Urothelium cell line (cell line): Measurements from ENCODE around the gene DMD.
"Not testable (repeated sequence)": the region's sequence is repeated elsewhere in the genome, so short reads cannot be mapped to it uniquely, and the experiment has no call there.

ENCODE experiments used
- DNase-seq: peaks from one replicate; pipeline ENCODE4 v3.0.0; 2011; ENCODE audit warnings: low spot score, mixed read lengths
- FAIRE-seq: peaks from 2 replicates; lab custom pipeline; 2011; peaks lifted over from hg19 to GRCh38; lab: Jason Lieb, UNC

DMD gene

DNA sequence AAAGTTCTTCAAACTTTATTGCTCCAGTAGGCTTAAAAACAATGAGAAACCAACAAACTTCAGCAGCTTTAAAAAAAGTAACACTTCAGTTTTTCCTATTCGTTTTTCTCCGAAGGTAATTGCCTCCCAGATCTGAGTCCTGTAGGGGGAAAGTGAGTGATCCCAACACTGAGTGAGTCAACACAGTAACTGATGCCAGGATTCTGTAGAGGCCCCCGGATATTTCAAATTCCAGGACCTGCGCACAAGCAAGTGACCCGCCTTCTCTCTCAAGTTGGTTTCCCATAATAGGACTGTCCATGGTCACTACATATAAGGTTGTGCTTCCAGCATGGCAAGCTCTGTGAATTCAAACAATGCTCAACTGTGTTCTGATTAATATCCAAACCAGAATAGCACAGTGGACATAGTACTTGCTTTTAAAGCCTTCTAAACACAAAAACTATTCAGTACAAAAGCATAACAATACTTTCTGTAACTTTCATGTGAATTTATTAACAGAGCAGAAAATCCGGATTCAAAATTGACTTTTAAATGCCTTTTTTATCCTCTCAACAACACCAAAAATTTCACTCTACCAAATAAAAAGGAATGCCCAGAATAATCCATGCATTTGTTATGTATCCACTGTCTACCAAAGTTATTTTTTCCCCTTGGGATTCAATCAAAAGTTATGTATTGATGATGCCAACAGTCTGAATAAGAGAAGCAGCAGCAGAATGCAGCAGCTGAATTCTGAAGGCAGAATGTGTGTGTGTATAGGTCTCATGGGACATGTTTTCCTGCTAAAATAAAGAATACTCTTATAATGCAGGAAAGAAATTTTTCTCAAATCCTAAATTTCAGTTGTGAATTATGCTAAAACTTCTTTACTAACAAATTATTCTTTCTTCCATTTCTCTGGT is at the start of gene DMD:
Gene DMD, minus strand, starts transcription at position 194 of the 905 bp plus-strand sequence. CDS start 237 bp downstream, outside the sequence.
- no peak for DNase-seq
- no peak for FAIRE-seq

DNA sequence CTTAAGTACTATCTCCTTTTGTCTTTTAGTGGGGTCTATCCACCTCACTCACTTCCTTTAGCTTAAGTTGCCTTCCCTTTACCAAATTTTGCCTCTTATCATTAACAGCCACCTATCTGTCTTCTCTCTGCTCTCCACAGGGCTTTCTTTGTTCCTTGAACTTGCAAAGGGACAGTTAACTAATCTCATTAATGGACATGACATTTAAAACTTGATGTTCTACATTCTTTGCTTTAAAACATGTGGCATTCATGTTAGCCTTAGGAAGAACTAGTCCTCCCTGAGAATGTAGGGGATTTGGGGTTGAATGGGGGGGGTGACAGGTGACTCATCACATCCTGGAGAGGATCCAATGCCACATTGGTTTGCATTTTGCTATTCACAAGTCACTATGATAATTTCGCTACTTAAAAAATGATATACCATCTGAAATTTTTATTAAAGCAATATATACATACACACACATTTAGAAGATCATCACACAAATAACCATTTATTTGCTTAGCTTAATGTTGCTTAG is 41.0 kb upstream of the DMD start:
- no peak for FAIRE-seq
- DNase-seq: no peak

DNA sequence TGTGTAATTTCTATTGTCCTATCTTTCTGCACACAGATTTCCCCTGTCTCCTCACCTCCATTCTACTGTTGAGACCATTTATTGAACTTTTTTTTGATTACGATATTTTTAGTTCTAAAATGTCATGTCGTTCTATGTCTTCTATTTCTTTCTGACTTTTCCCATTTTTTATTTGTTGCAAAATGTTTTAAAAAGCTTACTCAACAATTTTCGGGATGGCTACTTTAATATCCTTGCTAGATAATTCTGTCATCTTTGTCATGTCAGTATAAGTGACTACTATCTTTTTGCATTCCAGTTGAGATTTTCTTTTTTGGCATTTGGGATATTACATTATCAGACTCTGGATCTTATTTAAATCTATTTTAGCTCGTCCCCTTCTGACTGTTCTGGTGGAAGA is 7.5 kb upstream of the DMD start:
- FAIRE-seq (no peak), DNase-seq (no peak)

DNA sequence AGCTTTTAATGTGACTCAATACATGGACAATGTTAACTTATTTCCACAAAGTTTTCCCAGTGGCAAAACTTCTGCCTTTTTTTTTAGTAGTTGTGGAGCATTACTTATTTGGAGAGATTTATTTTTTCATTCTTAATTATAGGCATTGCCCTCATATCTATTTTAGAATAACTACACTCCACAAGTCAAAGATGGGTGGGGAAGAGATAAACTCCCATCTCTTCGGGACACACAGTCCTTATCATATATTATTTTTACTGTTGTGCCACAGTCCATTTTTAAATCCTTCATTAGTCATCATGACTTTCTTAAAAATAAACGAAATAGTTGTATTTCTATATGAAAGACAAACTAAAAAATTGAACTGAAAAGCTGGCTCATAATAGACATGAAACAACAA is 1.2 kb downstream of the DMD start:
- FAIRE-seq (no peak), DNase-seq (no peak)

DNA sequence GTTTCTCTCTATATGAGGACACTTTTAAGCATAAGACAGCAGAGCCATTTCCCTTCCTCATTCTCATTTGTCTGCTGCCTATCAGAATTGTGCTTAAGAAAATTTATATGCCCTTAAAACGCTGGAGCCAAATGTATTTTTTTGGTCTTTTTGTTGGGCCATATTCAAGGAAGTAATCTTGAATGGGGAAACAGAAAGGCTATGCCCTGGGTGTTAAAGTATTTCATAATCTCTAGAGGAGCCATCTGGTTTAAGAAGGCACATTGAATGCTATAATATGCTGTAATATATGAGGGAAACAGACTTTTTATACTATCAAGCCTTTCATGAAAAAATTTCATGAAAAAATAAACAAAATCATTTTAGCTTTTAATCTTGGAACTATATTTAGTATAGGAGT is 4.3 kb downstream of the DMD start:
- FAIRE-seq: no peak
- DNase-seq: no peak

DNA sequence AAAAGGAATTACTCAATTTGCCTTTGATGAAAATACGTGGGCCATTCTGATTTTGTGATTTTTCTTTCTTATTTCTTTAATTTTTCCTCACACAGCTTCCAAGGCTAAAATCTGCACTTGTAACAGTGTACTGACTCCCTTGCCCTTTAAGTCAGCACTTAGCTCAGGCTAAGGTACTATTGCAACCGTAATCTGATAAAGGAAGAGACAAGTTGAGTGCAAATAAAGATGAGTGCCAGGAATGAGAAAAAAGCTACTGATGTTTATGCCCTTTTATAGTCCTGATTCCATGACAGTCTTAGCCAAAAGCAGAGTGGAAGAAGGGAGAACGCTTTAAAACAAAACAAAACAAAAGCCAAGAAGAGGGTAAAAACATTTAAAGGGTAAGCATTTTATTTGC is 6.0 kb downstream of the DMD start:
- DNase-seq: no peak
- FAIRE-seq: no peak

DNA sequence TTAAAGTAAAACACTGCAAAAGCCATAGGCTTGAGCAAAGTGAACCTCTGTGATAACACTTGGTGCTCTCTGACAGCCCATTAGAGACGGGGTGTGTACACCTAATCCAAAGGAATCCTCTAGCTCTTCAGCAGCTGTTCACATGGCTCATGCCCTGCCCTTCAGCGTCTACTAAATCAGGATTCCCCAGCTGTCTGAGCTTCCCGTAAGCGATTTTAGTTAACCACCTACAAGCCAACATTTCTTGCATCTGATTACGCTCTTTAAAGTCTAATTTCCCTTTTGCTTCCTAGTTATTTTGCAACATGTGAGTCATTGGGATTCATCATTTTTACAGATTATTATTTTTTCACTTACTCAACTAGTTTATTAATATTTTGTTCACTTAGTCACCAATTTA is 6.5 kb downstream of the DMD start:
- FAIRE-seq (no peak), DNase-seq (no peak)

DNA sequence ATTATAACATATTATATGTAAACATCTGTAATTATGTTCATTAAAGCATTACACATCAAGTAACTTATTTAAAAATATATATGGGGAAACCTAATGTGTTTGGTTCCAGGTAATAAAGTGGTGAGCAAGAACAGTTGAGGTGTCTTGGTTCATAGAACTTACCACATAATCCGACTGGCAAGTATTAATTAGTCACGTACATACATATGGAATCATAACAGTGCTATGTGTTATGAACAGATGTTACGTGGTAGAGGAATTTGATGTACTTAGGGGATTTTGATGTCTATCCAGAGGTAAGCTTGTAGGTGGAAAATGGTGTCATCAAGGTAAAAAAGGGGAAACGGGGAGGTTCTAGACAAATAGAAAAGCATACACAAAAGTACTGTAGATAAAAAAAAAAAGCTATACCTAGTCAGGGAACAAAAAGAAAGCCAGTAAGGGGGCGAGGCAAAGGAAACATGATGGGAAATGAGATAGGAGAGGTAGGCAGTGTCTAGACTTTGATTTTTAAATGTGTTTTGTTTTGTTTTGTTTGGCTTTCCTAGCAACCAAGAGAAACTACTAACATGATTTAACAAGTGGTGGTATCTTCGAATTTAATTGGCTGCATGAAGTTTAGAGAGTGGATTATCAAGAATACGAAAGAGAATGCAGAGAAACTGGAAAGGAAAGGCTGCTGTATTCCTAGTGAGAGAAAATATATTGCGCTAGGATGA is 12.6 kb downstream of the DMD start:
- no peak for FAIRE-seq
- no peak for DNase-seq

DNA sequence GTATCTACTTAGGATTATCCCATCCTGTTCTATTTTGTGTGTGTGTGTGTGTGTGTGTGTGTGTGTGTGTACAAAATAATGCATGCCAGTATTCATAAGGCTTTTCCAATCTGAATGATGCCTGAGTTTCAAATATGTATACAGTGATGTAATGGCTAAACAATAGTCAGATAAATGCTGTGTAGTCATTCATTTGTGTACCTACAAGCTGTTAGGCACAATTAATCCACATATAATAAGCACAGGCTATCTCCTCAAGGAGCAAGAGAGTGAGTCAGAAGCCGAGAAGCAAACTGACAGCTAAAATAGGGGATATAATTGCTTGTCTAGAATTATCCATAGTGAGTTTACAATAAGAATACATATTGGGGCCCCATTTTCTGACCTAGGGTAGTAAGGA is 15.7 kb downstream of the DMD start:
- DNase-seq: no peak
- FAIRE-seq: no peak

DNA sequence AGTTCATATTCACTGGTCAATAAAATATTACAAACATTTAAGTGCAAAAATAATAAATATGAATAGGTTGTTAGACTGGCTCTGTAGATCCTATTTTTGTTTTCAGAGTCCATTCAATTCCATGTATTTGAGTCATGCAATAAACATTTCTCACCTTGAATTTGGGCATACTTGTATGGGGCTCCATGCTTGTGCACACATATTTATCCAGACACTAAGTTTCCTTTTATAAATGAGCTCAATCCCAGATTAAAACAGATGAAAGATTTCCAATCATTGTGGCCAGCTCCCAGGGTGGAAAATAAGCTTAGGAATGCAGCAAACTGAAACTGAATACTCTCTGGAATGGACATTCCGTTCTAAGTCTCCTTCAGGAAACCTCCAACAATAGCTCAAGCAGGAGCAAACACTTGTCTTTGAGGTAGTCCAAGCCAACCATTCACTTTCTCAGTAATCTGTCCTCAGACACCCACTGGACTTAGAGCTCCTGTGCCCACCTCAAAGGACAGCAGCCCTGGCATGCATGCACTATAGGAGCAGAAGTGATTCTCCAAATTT is 16.4 kb downstream of the DMD start:
- no peak for FAIRE-seq
- DNase-seq: no peak

DNA sequence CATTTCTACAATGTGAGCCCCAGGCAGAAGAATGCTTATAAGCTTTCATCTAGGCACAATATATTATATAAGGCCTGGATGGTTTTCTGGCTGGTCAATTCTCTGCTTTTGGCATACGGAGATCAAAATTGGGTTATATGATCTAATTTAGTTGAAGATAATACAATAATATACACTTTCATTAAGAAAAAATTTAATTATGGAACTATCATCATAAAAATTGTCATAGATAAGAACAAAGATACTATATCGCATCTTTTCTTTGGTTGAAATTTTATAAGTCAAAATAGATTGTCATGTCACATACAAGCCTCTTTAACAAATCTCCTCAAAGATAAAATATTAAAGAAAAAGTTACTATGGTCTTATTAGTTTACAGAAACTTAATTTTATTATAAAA is 17.1 kb downstream of the DMD start:
- DNase-seq (no peak), FAIRE-seq (no peak)

DNA sequence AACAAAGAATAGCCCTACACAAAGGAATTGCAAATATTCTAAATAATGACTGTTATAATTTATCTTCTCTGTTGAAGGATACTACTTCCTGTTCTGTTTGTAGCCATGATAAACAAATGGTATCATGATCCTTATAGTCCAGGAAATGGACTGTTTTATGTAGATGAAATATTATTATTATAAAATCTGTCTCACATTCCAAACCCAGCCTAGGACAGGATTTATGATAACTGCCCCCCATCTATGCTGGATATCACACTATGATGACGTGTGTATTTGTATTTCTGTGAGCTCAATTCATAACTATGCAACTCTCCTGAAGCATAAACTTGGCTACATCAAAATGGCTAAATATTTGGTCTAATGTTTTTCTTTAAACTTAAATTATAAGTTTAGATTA is 21.3 kb downstream of the DMD start:
- DNase-seq: no peak
- FAIRE-seq: no peak

DNA sequence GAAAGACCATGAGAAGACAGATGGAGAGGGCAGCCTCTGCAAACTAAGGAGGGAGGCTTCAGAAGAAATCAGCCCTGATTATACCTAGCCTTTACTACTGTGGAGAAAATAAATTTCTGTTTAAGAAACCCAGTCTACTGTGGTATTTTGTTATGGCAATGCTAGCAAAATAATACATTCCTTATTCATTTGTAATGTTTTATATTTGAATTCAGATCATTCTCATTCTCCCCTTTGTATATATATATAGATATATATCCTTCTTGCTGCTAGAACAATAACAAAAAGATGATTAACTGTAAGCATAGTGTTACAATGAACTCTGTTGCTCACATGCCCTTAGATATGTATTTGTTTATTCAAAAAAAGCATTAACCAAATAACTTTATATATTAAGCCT is 22.5 kb downstream of the DMD start:
- DNase-seq (no peak), FAIRE-seq (no peak)

DNA sequence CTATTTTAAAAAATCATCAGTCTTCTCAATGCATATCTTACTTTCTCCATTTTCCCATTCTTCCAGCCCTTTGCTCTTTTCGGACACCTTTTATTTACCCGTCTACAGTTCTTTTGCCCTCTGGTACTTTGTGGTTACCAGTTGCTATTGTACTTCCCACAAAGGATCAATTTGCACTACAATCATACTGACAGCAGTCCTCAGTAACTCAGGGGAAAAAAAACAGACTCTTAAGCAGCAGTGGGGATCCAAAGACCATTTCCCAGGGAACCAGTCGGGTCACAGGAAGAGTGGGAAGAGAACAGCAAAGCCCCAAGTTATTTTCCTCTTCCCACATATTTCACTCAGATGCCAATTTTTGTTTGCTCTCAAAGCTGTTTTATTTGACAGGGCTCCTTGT is 23.1 kb downstream of the DMD start:
- DNase-seq (no peak), FAIRE-seq (no peak)

DNA sequence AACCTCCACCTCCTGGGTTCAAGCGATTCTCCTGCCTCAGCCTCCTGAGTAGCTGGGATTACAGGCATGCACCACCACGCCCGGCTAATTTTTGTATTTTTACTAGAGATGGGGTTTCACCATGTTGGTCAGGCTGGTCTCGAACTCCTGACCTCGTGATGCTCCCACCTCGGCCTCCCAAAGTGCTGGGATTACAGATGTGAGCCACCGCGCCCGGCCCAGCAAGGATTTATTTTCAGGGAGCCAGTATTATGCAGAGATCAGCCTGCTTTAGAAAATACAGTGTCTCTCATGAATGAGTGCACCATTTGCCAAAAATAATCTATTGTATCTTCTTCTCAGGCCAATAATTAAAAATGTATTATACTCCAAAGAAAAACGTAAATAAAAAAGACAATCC is 26.5 kb downstream of the DMD start:
- FAIRE-seq, DNase-seq: not testable (repeated sequence)

DNA sequence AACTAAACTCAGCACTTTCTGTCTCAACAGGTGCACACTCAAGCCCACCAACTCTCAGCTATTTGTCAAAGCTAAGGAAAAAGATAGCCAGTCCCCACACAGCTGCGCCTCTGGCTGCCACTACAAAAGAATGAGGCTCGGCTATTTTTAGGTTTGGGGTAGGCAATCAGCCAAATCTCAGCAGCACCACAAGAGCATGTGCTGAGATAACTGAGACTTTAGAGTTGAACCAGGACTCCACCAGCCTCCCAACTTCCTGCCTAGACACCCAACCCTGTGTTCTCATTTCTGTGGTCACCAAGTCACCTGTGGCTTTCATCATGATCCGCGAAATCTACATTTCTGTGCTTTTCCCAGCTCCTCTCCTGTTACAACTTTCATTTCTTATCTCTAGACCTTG is 28.0 kb downstream of the DMD start:
- DNase-seq: no peak
- no peak for FAIRE-seq

DNA sequence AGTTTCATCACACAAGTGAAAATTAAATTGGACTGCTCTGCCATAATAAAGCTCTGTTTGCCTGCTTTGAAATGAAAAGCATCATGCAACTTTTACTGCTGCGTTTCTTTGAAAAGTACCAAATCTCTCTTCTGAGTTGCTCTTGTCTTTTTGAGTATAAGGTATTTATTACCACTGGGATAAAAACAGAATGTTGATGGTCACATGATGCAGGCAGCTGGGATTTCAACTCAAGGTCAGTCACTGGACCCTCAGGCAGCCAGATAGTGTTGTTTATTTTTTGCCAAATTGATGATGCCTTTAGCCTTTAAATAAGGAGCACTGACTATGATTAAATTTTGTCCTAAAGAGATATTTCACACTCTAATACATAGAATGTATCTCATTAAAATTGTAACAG is 32.7 kb downstream of the DMD start:
- DNase-seq: no peak
- FAIRE-seq: no peak

DNA sequence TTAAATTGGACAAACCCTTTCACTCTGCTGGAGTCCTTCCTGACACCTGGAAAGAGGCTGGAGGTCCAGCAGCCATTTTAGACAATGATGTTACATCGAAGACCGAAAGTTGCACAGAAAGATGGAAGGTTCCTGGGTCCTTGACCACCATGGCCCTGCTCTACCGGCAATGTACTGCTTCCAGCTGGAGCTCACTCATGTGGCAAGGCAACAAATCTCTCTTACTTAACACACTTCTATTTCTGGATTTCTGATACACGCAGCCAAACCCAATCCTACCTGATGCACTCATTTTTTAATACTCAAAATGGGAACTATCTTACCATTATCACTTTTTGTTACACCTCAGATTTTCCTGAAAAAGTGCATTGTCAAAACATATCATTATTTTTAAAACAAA is 33.1 kb downstream of the DMD start:
- DNase-seq (no peak), FAIRE-seq (no peak)

DNA sequence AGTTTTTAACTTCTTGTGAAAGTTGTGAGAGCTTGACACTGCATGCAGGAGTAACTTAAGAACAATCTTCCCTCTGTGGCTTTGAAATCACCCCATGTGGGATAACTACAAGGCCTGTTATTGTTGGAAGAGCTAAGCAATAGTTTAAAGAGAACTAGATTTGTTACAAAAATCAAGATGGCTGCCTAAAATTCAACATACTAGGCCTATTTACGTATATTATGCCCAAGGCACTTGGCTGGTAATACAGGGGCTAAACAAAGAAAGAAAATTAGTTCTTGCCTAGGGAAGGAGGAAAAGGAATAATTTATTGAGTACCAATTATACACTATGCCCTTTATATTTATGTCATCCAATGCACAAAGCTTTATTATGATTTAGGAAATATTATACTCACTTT is 36.1 kb downstream of the DMD start:
- FAIRE-seq (no peak), DNase-seq (no peak)

DNA sequence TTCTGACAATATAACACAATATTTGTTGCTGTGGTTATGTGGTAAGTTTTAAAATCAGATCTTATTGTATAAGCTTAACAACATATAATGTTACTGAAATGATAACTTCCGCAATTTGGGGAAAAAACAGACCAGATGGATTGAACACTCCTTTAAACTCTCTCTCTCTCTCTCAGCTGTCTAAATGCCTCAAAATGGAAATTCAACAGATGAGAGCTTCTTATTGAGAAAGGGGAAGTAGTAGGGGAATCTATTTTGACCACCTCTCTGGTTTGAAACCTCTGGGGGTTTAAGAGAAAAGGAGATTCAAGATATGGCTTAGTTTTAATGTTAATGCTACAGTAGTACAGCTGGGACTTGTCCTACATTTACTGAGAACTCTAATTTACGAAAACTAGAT is 40.3 kb downstream of the DMD start:
- DNase-seq (no peak), FAIRE-seq (no peak)

DNA sequence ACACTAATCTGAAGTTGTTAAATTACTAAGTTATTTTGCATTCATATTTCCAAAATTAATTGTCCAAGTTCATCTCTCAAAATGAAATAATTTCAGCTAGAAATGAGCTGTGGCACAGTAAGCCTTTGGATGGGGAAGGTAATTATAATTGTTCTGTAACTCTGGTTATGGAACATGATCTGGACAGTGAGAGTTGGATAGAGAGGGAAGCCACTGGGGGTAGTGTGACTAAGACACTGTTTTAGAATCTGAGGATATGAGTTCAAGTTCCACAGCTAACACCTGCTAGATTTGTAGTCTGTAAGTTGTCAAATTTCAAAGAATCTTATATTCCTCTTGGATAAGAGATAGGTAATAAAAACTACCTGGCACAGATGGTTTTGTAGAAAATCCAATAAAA is 49.5 kb downstream of the DMD start:
- no peak for DNase-seq
- FAIRE-seq: no peak

DNA sequence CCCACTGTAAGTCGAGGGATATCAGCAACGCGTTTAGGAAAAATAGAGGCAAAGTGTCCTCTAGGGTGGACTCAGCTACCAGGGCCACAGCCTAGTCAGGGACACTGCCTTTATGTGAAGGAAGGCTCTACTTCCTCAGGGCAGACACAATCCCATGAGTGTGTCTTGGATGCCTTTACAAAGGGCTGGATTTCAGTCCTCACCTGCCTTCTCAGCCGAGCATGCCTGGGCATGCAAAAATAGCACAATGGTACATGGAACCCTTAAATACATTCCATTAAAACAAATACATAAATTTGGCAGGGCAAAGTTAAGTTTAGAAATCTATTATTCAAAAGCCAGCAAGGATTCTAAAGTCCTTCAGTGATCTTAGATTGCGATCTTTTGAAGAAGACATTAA is 51.1 kb downstream of the DMD start:
- FAIRE-seq (no peak), DNase-seq (no peak)
